ENCODE measurements around the gene PLEKHA7. TPM values are rescaled to one million over a fixed set of nuclear protein-coding genes. Genes with fewer than 3 reads are reported as not detected.

The PLEKHA7 gene
- 46.8 to 60.2 TPM (median 57.2 TPM) in 5 replicates for total RNA-seq (2022; extraction: Qiagen RNA extraction)

GRCh38 chr11:17014321-17014832 is at the start of gene PLEKHA7:
TSS of gene PLEKHA7 (minus strand) at chr11:17014414. CDS start at chr11:17014401, 13 bp downstream.

GRCh38 chr11:16738193-16738946 is 275.8 kb downstream of the PLEKHA7 start, which contains the start of gene C11orf58:
TSS of gene C11orf58 (plus strand) at chr11:16738647. CDS start at chr11:16738779, 132 bp downstream.

Other genes starting within 250 kb of the PLEKHA7 start
- gene RPS13, start 63.3 kb upstream of the PLEKHA7 start, total RNA-seq (2022; extraction: Qiagen RNA extraction) = 1,587 to 1,732 TPM (median 1,598 TPM) in 5 replicates
- gene PIK3C2A, start 193.6 kb upstream of the PLEKHA7 start, total RNA-seq (2022; extraction: Qiagen RNA extraction) = 12.0 to 22.2 TPM (median 14.6 TPM) in 5 replicates

Data from A549 treated with Hydrocortisone at 1 μM for 4 hours (cell line).